ENCODE data around the gene EIF3CL. TPM values are rescaled to one million over a fixed set of nuclear protein-coding genes. Genes with fewer than 3 reads are reported as not detected.
"Not testable (repeated sequence)": the region's sequence is repeated elsewhere in the genome, so short reads cannot be mapped to it uniquely, and the experiment has no call there.

Gene EIF3CL
- total RNA-seq, 1 experiment from 2014 or later, result 276 TPM

GRCh38 chr16:28364268-28365173, 39.1 kb downstream of the EIF3CL start:
- DNase-seq (ENCODE audit: low spot score); in situ Hi-C loops (cut with HindIII; ENCODE audit: low sequenced_read_pairs): not testable (repeated sequence)

DNA sequence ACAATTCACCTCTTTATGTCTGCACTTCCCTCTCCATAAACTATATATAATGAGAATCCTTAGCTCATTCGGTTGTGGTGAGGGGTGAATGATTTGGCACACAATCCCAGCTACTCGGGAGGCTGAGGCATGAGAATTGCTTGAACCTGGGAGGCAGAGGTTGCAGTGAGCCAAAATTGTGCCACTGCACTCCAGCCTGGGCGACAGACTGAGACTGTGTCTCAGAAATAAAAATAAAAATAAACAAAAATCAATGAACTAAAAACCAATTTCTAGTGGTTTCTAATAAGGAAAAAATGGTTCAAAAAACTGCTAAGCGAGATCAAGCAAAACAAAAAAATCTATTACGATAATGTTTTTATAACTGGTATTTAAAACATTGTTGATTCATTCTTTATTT, 40.2 kb downstream of the EIF3CL start, which contains the start of gene NPIPB6:
NPIPB6 (minus strand) TSS at position 101 of the 400 bp plus-strand sequence. CDS start 686 bp downstream, outside the sequence.
- in situ Hi-C loops (cut with HindIII; ENCODE audit: low sequenced_read_pairs); DNase-seq (ENCODE audit: low spot score): not testable (repeated sequence)

DNA sequence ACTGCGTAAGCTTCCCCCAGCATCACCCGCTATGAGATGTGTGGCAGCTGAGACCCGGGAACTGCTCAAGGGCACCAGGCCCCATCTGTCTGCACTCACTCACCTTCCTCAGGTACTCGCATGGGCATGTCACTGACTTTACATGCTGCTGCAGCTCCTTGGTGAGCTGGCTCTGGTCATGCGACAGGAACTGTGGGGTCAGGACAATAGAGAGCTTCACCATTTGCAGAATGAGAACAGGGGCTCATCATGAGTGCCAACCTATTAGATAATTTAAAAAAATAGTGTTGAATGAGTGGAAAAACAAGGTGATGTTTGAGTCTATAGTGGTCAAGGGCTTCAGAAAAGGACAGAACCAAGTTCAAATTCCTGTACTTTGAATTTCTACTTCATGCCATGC, 41.0 kb downstream of the EIF3CL start:
- in situ Hi-C loops (cut with HindIII; ENCODE audit: low sequenced_read_pairs); DNase-seq (ENCODE audit: low spot score): not testable (repeated sequence)

GRCh38 chr16:28338230-28338629, 65.4 kb downstream of the EIF3CL start:
- in situ Hi-C loops (cut with HindIII; ENCODE audit: low sequenced_read_pairs); DNase-seq (ENCODE audit: low spot score): not testable (repeated sequence)

DNA sequence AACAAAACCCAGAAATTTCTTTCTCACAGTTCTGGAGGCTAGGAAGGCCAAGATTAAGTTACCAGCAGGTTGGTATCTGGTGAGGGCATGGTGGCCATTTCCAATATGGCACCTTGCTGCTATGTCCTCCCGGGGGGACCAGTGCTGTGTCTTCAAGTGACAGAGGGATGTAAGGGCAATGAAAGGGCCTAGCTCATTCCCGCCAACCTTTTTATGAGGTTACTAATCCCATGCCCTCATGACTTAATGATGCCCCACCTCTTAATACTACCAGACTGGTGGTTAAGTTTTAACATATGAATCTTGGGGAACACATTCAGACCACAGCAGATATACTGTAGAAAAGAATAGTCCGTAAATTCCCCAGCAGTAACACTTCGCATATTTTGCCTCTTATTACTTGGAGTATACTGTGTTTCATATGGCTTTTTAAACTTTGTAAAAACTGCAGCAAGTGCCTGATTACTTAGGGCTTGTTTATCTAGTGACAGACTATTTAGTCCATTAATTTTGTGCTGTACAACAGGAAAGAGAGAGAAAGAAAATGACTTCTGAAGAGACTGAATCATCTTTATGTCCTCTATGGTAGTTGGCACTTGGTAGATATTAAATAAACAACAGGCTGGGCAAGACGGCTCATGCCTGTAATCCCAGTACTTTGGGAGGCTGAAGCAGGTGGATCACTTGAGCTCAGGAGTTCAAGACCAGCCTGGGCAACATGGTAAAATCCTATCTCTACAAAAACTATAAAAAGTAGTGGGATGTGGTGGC, 66.5 kb downstream of the EIF3CL start:
- in situ Hi-C loops (cut with HindIII; ENCODE audit: low sequenced_read_pairs); DNase-seq (ENCODE audit: low spot score): not testable (repeated sequence)

- in situ Hi-C loops (cut with HindIII; ENCODE audit: low sequenced_read_pairs); DNase-seq (ENCODE audit: low spot score): not testable (repeated sequence)
These were observed 68.0 kb downstream of the EIF3CL start for GRCh38 chr16:28335678-28336077.

DNA sequence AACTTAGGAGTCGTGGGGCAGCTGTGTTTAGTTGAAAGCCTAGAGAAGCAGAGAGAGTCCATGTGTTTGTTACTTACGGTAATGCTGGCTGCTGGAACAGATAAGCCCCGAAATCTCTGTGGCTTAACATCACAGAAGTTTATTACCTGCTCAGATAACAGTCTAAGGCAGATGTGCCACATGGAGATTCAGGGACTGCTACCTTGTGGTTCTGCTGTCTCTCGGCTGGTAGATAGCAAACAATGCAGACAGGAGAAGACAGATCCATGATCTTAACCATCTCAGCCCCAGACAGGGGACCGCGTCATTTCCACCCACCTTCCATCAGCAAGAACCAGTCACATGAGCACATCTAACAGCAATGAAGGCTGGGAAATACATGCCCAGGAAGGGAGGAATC, 71.0 kb downstream of the EIF3CL start:
- DNase-seq (ENCODE audit: low spot score); in situ Hi-C loops (cut with HindIII; ENCODE audit: low sequenced_read_pairs): not testable (repeated sequence)

- DNase-seq (ENCODE audit: low spot score); in situ Hi-C loops (cut with HindIII; ENCODE audit: low sequenced_read_pairs): not testable (repeated sequence)
These were observed 72.7 kb downstream of the EIF3CL start for GRCh38 chr16:28330981-28331380.

GRCh38 chr16:28330232-28330631, 73.4 kb downstream of the EIF3CL start:
- in situ Hi-C loops (cut with HindIII; ENCODE audit: low sequenced_read_pairs); DNase-seq (ENCODE audit: low spot score): not testable (repeated sequence)

Other genes with a start within 250 kb of the EIF3CL start
- gene XPO6, start 191.9 kb downstream of the EIF3CL start, total RNA-seq (2014; rRNA removed; shearing (Covaris generic)), result 75.8 and 98.0 TPM in 2 replicates
- 3.4 and 4.7 TPM in 2 replicates for gene SBK1, start 111.3 kb downstream of the EIF3CL start, total RNA-seq (2014; rRNA removed; shearing (Covaris generic))
- gene NPIPB6, start 40.3 kb downstream of the EIF3CL start, total RNA-seq (2014; rRNA removed; shearing (Covaris generic)), result 1.4 TPM in 1 of 2 replicates, not detected in the other
- not detected in 2 replicates for gene NPIPB7, start 68.5 kb upstream of the EIF3CL start, total RNA-seq (2014; rRNA removed; shearing (Covaris generic))
- gene CLN3, start 88.2 kb upstream of the EIF3CL start, total RNA-seq (2014; rRNA removed; shearing (Covaris generic)), result 50.2 and 62.7 TPM in 2 replicates
- 0.10 and 0.18 TPM in 2 replicates for gene APOBR, start 90.8 kb upstream of the EIF3CL start, total RNA-seq (2014; rRNA removed; shearing (Covaris generic))
- gene IL27, start 103.0 kb upstream of the EIF3CL start, total RNA-seq (2014; rRNA removed; shearing (Covaris generic)), result not detected in 2 replicates
- 113 and 153 TPM in 2 replicates for gene NUPR1, start 135.1 kb upstream of the EIF3CL start, total RNA-seq (2014; rRNA removed; shearing (Covaris generic))
- gene SGF29, start 150.1 kb upstream of the EIF3CL start, total RNA-seq (2014; rRNA removed; shearing (Covaris generic)), result 14.6 and 19.3 TPM in 2 replicates
- gene SULT1A2, start 193.2 kb upstream of the EIF3CL start, total RNA-seq (2014; rRNA removed; shearing (Covaris generic)), result 0.98 TPM in 1 of 2 replicates, not detected in the other
- 32.2 and 38.8 TPM in 2 replicates for gene SULT1A1, start 206.2 kb upstream of the EIF3CL start, total RNA-seq (2014; rRNA removed; shearing (Covaris generic))
- gene NPIPB8, start 234.2 kb upstream of the EIF3CL start, total RNA-seq (2014; rRNA removed; shearing (Covaris generic)), result not detected in 2 replicates

Data from G401 (cell line).